GM19452 (cell line): ENCODE results near the gene PDZRN3.

Experiments used
- ATAC-seq: cut with Tn5 transposase; IDR thresholded peaks from one replicate; pipeline ENCODE4 v1.9.1; 2021; ENCODE audit not compliant: unreplicated experiment

Gene PDZRN3

GRCh38 chr3:73353649-73354217 is 271.0 kb downstream of the PDZRN3 start:
- no peak for ATAC-seq

DNA sequence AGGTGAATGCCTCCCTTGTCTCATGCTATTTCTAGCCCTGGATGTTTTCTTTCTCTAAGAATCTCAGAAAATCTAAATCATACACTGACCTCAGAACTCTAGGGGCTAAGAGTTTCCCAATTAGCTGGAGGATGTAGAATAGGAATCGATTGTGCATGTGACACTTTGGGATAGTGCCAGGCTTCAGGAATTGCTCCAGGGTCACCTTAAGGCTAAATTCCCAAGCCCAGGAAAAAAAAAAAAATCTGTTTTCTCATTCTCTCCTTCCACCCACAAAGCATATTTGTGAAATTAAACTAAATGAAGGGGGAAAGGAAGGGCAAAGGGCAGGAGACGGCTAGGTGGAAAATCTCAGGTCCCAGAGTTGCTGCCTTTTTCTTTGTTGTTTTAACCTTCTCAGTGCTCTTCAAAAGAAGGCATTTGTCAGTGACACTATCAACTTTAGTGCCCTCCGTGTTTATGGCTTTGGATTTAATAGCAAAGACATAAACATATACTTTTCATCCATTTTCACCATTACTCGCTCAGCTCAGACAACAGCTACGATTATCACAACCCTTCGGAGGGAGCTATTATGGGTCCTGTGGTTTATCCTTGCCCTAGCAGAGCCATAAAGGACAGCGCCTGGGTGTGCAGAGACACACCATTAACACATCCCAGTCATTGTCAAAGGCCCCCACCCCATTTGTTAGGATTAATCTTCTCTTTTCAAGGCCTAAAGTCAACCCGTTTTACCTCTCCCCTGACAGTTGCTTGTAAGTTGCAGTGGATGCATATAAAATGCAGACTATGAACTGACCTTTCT is 271.7 kb downstream of the PDZRN3 start:
- ATAC-seq: no peak

- ATAC-seq: no peak
Measured at GRCh38 chr3:73351423-73352071, 273.2 kb downstream of the PDZRN3 start.

- no peak for ATAC-seq
Measured at GRCh38 chr3:73350996-73351395, 273.7 kb downstream of the PDZRN3 start.

- ATAC-seq: no peak
Measured at GRCh38 chr3:73349657-73350056, 275.1 kb downstream of the PDZRN3 start.

DNA sequence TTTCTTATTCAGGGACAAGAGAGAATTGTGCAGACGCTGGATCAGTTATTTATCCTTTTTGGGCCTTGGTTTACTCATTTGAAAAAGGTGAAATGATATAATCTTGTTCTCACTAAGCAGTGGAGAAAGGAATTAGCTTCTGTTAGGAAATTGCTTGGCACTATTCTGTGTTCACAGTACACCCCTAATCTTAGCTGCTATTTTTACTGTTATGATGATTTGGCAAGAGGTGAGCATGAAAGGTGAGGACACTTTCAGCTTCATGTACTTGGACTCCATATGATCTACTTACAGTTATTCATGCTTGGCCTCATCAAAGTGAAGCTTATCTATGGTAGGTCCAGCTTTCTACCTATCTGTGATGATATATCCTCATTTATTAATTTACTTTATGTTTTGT is 282.7 kb downstream of the PDZRN3 start:
- no peak for ATAC-seq

DNA sequence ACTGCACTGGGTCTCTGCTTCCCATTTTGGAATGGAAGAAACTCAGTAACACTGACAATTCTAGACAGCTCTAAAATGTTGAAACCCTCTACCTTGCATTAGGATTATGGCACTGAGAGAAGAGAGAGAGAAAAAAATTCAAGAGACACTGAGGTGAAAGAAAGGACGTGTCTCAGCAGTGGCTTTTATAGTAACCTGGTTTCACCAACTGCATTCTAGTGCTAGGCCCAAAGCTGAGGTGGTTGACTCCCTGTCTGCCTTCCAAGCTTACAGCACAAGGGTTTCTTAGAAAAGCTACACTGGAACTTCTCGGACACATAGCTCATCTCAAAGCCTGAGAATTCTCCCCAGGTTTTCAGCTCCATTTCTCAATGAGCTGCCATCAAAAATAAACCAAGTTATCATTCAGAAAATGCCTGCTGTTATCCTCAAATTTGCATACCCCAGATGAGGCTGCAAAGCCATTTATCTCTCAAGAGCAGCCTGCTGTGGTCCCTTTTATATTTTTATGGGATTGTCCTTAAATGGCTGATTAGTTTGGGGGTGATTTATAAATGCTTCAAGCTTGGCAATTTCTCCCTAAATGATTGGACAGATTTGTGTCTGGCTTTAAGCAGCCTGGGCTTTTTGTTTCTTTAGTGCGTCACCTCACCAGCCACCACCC is 283.3 kb downstream of the PDZRN3 start:
- no peak for ATAC-seq

- ATAC-seq: no peak
Measured at GRCh38 chr3:73332558-73332957, 292.2 kb downstream of the PDZRN3 start.
